Endothelial cell of umbilical vein (primary cell): ENCODE data around the gene PLEKHA8. TPM values are rescaled to one million over a fixed set of nuclear protein-coding genes. Genes with fewer than 3 reads are reported as not detected.

Source experiments
- BruUV-seq: library from RNA; stranded (reverse); fragments of 400-500 nt; replicated peaks from 2 replicates; lab custom pipeline; 2021; lab: Mats Ljungman, UMichigan
- CTCF ChIA-PET: fragments of 300-600, 350-600 bp; sonication (Branson Sonifier 250); formaldehyde crosslinking; loops from one replicate; lab custom pipeline; 2021; ENCODE audit warnings: antibody characterized with exemption, inconsistent platforms; lab: Charles Lee
- POLR2A ChIA-PET: fragments of 300-600, 350-600 bp; sonication (Branson Sonifier 250); formaldehyde crosslinking; loops from one replicate; lab custom pipeline; 2021; ENCODE audit warnings: antibody characterized with exemption, inconsistent platforms; lab: Charles Lee
- DNase-seq: peaks from one replicate; pipeline ENCODE4 v3.0.0-alpha.2; 2011; ENCODE audit warnings: low read depth, low spot score
- FAIRE-seq: peaks from 2 replicates; lab custom pipeline; 2011; peaks lifted over from hg19 to GRCh38; lab: Jason Lieb, UNC
- H2AFZ ChIP-seq: 2 replicates; pipeline ENCODE4 v1.6.0; 2012; ENCODE audit warnings: low read depth, low read length, control low read depth, inconsistent platforms
- H3K27ac ChIP-seq: 2 replicates; pipeline ENCODE4 v1.5.1; 2011; ENCODE audit warnings: low read depth, mild to moderate bottlenecking, control low read depth, low read length, moderate library complexity; ENCODE audit not compliant: insufficient read depth
- H3K27me3 ChIP-seq, 2 experiments: 2 replicates each; pipeline versions ENCODE4 v1.6.0 to v1.6.1; 2011; ENCODE audit warnings: low read length in 2 of 2, mixed read lengths in 1 of 2; ENCODE audit not compliant: control insufficient read depth in 2 of 2, insufficient read depth in 2 of 2
- H3K36me3 ChIP-seq, 2 experiments: 2 replicates in 1 of 2; 3 replicates in 1 of 2; pipeline ENCODE4 v1.5.1; 2011; ENCODE audit warnings: low read length in 2 of 2, mild to moderate bottlenecking in 1 of 2, moderate library complexity in 1 of 2; ENCODE audit not compliant: control insufficient read depth in 2 of 2, insufficient read depth in 2 of 2; ENCODE audit errors: extremely low read depth in 1 of 2
- H3K4me1 ChIP-seq: 3 replicates; pipeline ENCODE4 v1.5.1; 2011; ENCODE audit warnings: mild to moderate bottlenecking, low read length; ENCODE audit not compliant: control insufficient read depth, insufficient read depth; ENCODE audit errors: extremely low read depth
- H3K4me2 ChIP-seq: 2 replicates; pipeline ENCODE4 v1.6.1; 2011; ENCODE audit warnings: low read length, control low read depth, mixed read lengths; ENCODE audit not compliant: insufficient read depth
- H3K4me3 ChIP-seq, 3 experiments: fragments of 200-600 bp in 1 of 3; sonication (generic), shearing (Covaris generic) in 1 of 3; replicated peaks in 1 of 3; 2 replicates each; pipeline ENCODE4 v1.5.1; 2011 to 2016; ENCODE audit warnings: control low read depth in 3 of 3, low read length in 3 of 3, mild to moderate bottlenecking in 2 of 3, inconsistent platforms in 1 of 3, low read depth in 1 of 3, moderate library complexity in 1 of 3; ENCODE audit not compliant: insufficient read depth in 1 of 3
- H3K79me2 ChIP-seq: 2 replicates; pipeline ENCODE4 v1.6.0; 2012; ENCODE audit warnings: low read length, inconsistent platforms; ENCODE audit not compliant: control insufficient read depth, insufficient read depth
- H3K9ac ChIP-seq: replicated peaks from 2 replicates; pipeline ENCODE3; 2011; ENCODE audit warnings: low read length, control low read depth; ENCODE audit not compliant: insufficient read depth; ENCODE audit errors: extremely low read depth
- H3K9me1 ChIP-seq: replicated peaks from 3 replicates; pipeline ENCODE4 v1.6.0; 2011; ENCODE audit warnings: mild to moderate bottlenecking, low read length; ENCODE audit not compliant: control insufficient read depth, insufficient read depth; ENCODE audit errors: extremely low read depth
- H3K9me3 ChIP-seq: replicated peaks from 2 replicates; pipeline ENCODE4 v1.5.1; 2012; ENCODE audit warnings: low read length, inconsistent platforms; ENCODE audit not compliant: control insufficient read depth, insufficient read depth
- H4K20me1 ChIP-seq: replicated peaks from 2 replicates; pipeline ENCODE3; 2011; ENCODE audit warnings: mild to moderate bottlenecking, low read length; ENCODE audit not compliant: control insufficient read depth, insufficient read depth; ENCODE audit errors: extremely low read depth
- CTCF ChIP-seq, 2 donors: IDR thresholded peaks; 1 replicate in 1 of 2; 2 replicates in 1 of 2; pipeline ENCODE4 v1.5.1; 2011; ENCODE audit warnings: low read length in 2 of 2, mild to moderate bottlenecking in 2 of 2, moderate library complexity in 2 of 2, control low read depth in 1 of 2, inconsistent platforms in 1 of 2, low read depth in 1 of 2; ENCODE audit not compliant: insufficient read depth in 1 of 2; ENCODE audit errors: extremely low read depth in 1 of 2
- EZH2 ChIP-seq: IDR thresholded peaks from 2 replicates; pipeline ENCODE4 v1.6.1; 2012; ENCODE audit warnings: borderline replicate concordance, low read depth, mild to moderate bottlenecking, moderate library complexity, low read length, inconsistent platforms; ENCODE audit not compliant: severe bottlenecking
- FOS ChIP-seq: IDR thresholded peaks from 2 replicates; pipeline ENCODE4 v1.6.1; 2011; ENCODE audit warnings: mild to moderate bottlenecking, low read length, moderate library complexity, borderline replicate concordance; ENCODE audit not compliant: insufficient read depth
- GATA2 ChIP-seq: IDR thresholded peaks from 2 replicates; pipeline ENCODE4 v1.7.0; 2011; ENCODE audit warnings: low read depth, mild to moderate bottlenecking, moderate library complexity, mixed read lengths, low read length; ENCODE audit not compliant: insufficient read length, insufficient read depth
- JUN ChIP-seq: IDR thresholded peaks from 2 replicates; pipeline ENCODE4 v1.6.1; 2011; ENCODE audit warnings: borderline replicate concordance, low read depth; ENCODE audit not compliant: insufficient read length, insufficient read depth
- MYC ChIP-seq: IDR thresholded peaks from one replicate; pipeline ENCODE4 v1.6.1; 2011; ENCODE audit warnings: mild to moderate bottlenecking, low read depth, low read length
- POLR2A ChIP-seq: IDR thresholded peaks from 2 replicates; pipeline ENCODE4 v1.6.1; 2012; ENCODE audit warnings: low read depth, mild to moderate bottlenecking, control low read depth, low read length
- POLR2AphosphoS5 ChIP-seq: IDR thresholded peaks from 2 replicates; pipeline ENCODE4 v1.6.1; 2012; ENCODE audit warnings: low read depth, mild to moderate bottlenecking, control low read depth, low read length, moderate library complexity; ENCODE audit not compliant: insufficient read depth
- dilution Hi-C: fragments of 300-500 bp; cut with MboI; formaldehyde crosslinking; loops from one replicate; pipeline ENCODE4 v1.15.0; 2019; ENCODE audit warnings: low sequenced_read_pairs; ENCODE audit not compliant: extremely low pct_ligation_motif_present
- intact Hi-C: fragments of 100-400 bp; cut with micrococcal nuclease; formaldehyde crosslinking; loops from one replicate; pipeline ENCODE4 v1.10.0; 2022
- polyA plus RNA-seq, 4 experiments: library from polyadenylated mRNA; depleted of rRNA in 3 of 4; stranded (reverse) in 3 of 4; unstranded in 1 of 4; fragments of >200 nt; gene quantifications; 2 replicates each; pipeline versions ENCODE4 v1.2.1 to v1.2.3, GENCODE V29; 2011 to 2012; ENCODE audit warnings: missing spikeins in 1 of 4
- total RNA-seq: library from RNA; stranded (reverse); gene quantifications from 2 replicates; pipeline ENCODE4 v1.2.3, GENCODE V29; 2021
- TF ChIP-seq, protein P1 (sequence below): IDR thresholded peaks from 2 replicates; pipeline ENCODE4 v1.6.1; 2011; ENCODE audit not compliant: insufficient read depth, insufficient read length

Gene PLEKHA8
- total and polyA plus RNA-seq, 2 donors (not counting 3 experiments of a cell fraction or from before 2014, with no cell fraction given): 4.5 to 19.8 TPM

- Histone ChIP-seq H3K36me3 (peaks cover 3 to 10% of the 10 kb centered on the region in 2 experiments), H3K4me3 (no peak overlapping the region), H3K27ac (no peak overlapping the region), H3K9me3 (no peaks in the 10 kb centered on the region), H3K79me2 (no peaks in the 10 kb centered on the region), H3K4me1 (no peaks in the 10 kb centered on the region), H3K27me3 (no peaks in the 10 kb centered on the region), H3K9me1 (no peaks in the 10 kb centered on the region), H3K4me2 (no peak overlapping the region), H2AFZ (no peak overlapping the region), H4K20me1 (no peaks in the 10 kb centered on the region), H3K9ac (no peak overlapping the region)
- intact Hi-C loops: loop anchor here (10.0 kb wide), 1 partner anchor 498 kb away; no protein-coding TSS in a partner anchor
- ChIA-PET CTCF (no interaction called here), POLR2A (no interaction called here)
- TF ChIP-seq EZH2 (no peak), MYC (no peak), FOS (no peak)
- dilution Hi-C loops: no loop called here
- DNase-seq (no peak), FAIRE-seq (no peak)
- BruUV-seq: no TSS peak
Observed at GRCh38 chr7:30066687-30067086, 38.5 kb downstream of the PLEKHA8 start.

DNA sequence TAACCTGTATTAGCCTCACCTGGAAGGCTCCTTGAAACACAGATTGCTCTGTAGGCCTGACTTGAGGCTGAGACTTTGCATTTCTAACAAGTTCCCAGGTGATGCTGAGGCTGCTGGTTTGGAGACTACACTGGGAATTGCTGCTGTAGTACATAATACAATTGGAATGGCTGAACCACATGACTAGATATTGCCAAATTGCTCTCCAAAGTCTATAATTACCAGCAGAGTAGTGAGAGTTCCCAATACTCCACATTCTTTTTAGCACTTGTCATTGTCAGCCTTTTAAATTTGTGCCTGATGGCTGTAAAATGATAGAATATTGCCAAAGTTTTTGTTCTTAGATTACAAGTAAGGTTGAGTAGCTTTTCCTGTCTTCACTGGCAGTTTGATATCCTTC is 39.9 kb downstream of the PLEKHA8 start:
- intact Hi-C loops: loop anchor here (10.0 kb wide), 1 partner anchor 497 kb away; no protein-coding TSS in a partner anchor

More for the DNA sequence above, 39.9 kb downstream of the PLEKHA8 start:
- TF ChIP-seq FOS: no peak
- no peak for TF ChIP-seq POLR2A
- TF ChIP-seq GATA2: no peak
- TF ChIP-seq, protein P1, sequence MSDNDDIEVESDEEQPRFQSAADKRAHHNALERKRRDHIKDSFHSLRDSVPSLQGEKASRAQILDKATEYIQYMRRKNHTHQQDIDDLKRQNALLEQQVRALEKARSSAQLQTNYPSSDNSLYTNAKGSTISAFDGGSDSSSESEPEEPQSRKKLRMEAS: no peak
- TF ChIP-seq MYC: no peak
- no peak for TF ChIP-seq POLR2AphosphoS5
- no peak for TF ChIP-seq CTCF (IDR thresholded peaks at IDR 0.05; ENCODE audit: extremely low read depth in 1 of 2, insufficient read depth in 1 of 2, low read depth in 1 of 2, low read length in 2 of 2)
- no peak for TF ChIP-seq JUN
- no peak for TF ChIP-seq EZH2
- no peaks in the 10 kb centered on the region for H4K20me1 ChIP-seq
- no peak overlapping the region for H3K9ac ChIP-seq
- no peaks in the 10 kb centered on the region for H3K4me1 ChIP-seq
- H3K9me1 ChIP-seq: no peaks in the 10 kb centered on the region
- ChIA-PET CTCF (no interaction called here), POLR2A (no interaction called here)
- no peak for DNase-seq
- H2AFZ ChIP-seq: no peak overlapping the region
- dilution Hi-C loops: no loop called here
- peaks cover 1 to 9% of the 10 kb centered on the region in 2 experiments for H3K36me3 ChIP-seq
- no peaks in the 10 kb centered on the region for H3K79me2 ChIP-seq
- no peak overlapping the region for H3K4me3 ChIP-seq
- no peak overlapping the region for H3K4me2 ChIP-seq
- H3K9me3 ChIP-seq: no peaks in the 10 kb centered on the region
- FAIRE-seq: peak; percentile 26
- BruUV-seq: no TSS peak
- no peaks in the 10 kb centered on the region for H3K27me3 ChIP-seq
- no peak overlapping the region for H3K27ac ChIP-seq
